Cardiac fibroblast (primary cell): ENCODE results near the gene PNRC1.

Experiments
- DNase-seq, 2 donors: peaks; one replicate each; pipeline versions ENCODE4 v3.0.0 to v3.0.0-alpha.2; 2010; ENCODE audit warnings: low read depth in 2 of 2
- H3K4me3 ChIP-seq, 2 donors: replicated peaks in 1 of 2; 1 replicate in 1 of 2; 2 replicates in 1 of 2; pipeline ENCODE4 v1.5.1; 2011; ENCODE audit warnings: low read depth in 2 of 2, low read length in 2 of 2, mild to moderate bottlenecking in 2 of 2, moderate library complexity in 1 of 2
- CTCF ChIP-seq: IDR thresholded peaks from one replicate; pipeline ENCODE4 v1.5.1; 2011; ENCODE audit warnings: low read depth, mild to moderate bottlenecking, low read length, inconsistent platforms

The PNRC1 gene

GRCh38 chr6:89133981-89134380 is 53.4 kb downstream of the PNRC1 start:
- TF ChIP-seq CTCF: no peak
- DNase-seq: no peak
- H3K4me3 ChIP-seq: no peak overlapping the region

GRCh38 chr6:89134723-89135122 is 54.2 kb downstream of the PNRC1 start:
- DNase-seq: no peak
- no peak for TF ChIP-seq CTCF
- H3K4me3 ChIP-seq: no peak overlapping the region
